KMS-11 (cell line): ENCODE results near the gene PUSL1.

Experiments
- H2AFZ ChIP-seq: fragments of 200-600 bp; sonication (generic); 2 replicates; pipeline ENCODE4 v1.6.1; 2016; ENCODE audit warnings: antibody characterized with exemption, mixed run types, low read depth
- H3K27ac ChIP-seq: fragments of 200-600 bp; sonication (generic); 2 replicates; pipeline ENCODE4 v1.6.1; 2016; ENCODE audit warnings: mild to moderate bottlenecking, mixed run types
- H3K27me3 ChIP-seq: fragments of 200-600 bp; sonication (generic); 2 replicates; pipeline ENCODE4 v1.6.1; 2017; ENCODE audit warnings: mild to moderate bottlenecking, low read depth, mixed run types, moderate library complexity; ENCODE audit not compliant: insufficient read depth
- H3K36me3 ChIP-seq: fragments of 200-600 bp; sonication (generic); 2 replicates; pipeline ENCODE4 v1.6.1; 2017; ENCODE audit warnings: mild to moderate bottlenecking, mixed run types; ENCODE audit not compliant: insufficient read depth
- H3K4me1 ChIP-seq: fragments of 200-600 bp; sonication (generic); 2 replicates; pipeline ENCODE4 v1.6.1; 2016; ENCODE audit warnings: mild to moderate bottlenecking, low read depth, mixed run types; ENCODE audit not compliant: poor library complexity, severe bottlenecking
- H3K4me2 ChIP-seq: fragments of 200-600 bp; sonication (generic); 2 replicates; pipeline ENCODE4 v1.7.0; 2016; ENCODE audit warnings: mild to moderate bottlenecking, mixed run types
- H3K4me3 ChIP-seq: fragments of 200-600 bp; sonication (generic); IDR thresholded peaks from 2 replicates; pipeline ENCODE4 v1.6.1; 2017; ENCODE audit warnings: low read depth, low read length, mixed read lengths; ENCODE audit not compliant: insufficient read depth
- H3K79me2 ChIP-seq: fragments of 200-600 bp; sonication (generic); 2 replicates; pipeline ENCODE4 v1.6.1; 2016; ENCODE audit warnings: low read depth, mixed run types; ENCODE audit not compliant: insufficient read depth
- H3K9ac ChIP-seq: fragments of 200-600 bp; sonication (generic); 2 replicates; pipeline ENCODE4 v1.6.1; 2016; ENCODE audit warnings: mild to moderate bottlenecking, mixed run types
- H4K20me1 ChIP-seq: fragments of 200-600 bp; sonication (generic); 2 replicates; pipeline ENCODE4 v1.6.1; 2016; ENCODE audit warnings: mild to moderate bottlenecking, mixed run types; ENCODE audit not compliant: insufficient read depth
- TF ChIP-seq, protein P1 (sequence below): fragments of 200-600 bp; sonication (generic); conservative IDR thresholded peaks from 2 replicates; pipeline ENCODE4 v1.6.1; 2017; ENCODE audit warnings: low read depth, mild to moderate bottlenecking, antibody characterized with exemption, low read length, moderate library complexity, mixed read lengths

Gene PUSL1, protein sequence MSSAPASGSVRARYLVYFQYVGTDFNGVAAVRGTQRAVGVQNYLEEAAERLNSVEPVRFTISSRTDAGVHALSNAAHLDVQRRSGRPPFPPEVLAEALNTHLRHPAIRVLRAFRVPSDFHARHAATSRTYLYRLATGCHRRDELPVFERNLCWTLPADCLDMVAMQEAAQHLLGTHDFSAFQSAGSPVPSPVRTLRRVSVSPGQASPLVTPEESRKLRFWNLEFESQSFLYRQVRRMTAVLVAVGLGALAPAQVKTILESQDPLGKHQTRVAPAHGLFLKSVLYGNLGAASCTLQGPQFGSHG

GRCh38 chr1:1307923-1308755 is at the start of gene PUSL1, which contains the start of gene ACAP3:
TSS of gene PUSL1 (plus strand) at chr1:1308597. CDS start at chr1:1308644, 47 bp downstream.
TSS of gene ACAP3 (minus strand) at chr1:1307930. CDS start at chr1:1307815, 115 bp downstream.
- Histone ChIP-seq H2AFZ (peak within 1 kb of the TSS; percentile 79), H3K27me3 (no peaks in the 10 kb centered on the region), H3K9ac (peak within 1 kb of the TSS; percentile 89), H3K4me3 (peak within 1 kb of the TSS; percentile 69), H3K4me2 (peak within 1 kb of the TSS; percentile 80), H4K20me1 (no peaks in the 10 kb centered on the region), H3K4me1 (peaks cover 17% of the 10 kb centered on the region), H3K79me2 (peaks cover 35% of the 10 kb centered on the region), H3K36me3 (no peaks in the 10 kb centered on the region), H3K27ac (peak within 1 kb of the TSS; percentile 87)
- TF ChIP-seq, protein P1, sequence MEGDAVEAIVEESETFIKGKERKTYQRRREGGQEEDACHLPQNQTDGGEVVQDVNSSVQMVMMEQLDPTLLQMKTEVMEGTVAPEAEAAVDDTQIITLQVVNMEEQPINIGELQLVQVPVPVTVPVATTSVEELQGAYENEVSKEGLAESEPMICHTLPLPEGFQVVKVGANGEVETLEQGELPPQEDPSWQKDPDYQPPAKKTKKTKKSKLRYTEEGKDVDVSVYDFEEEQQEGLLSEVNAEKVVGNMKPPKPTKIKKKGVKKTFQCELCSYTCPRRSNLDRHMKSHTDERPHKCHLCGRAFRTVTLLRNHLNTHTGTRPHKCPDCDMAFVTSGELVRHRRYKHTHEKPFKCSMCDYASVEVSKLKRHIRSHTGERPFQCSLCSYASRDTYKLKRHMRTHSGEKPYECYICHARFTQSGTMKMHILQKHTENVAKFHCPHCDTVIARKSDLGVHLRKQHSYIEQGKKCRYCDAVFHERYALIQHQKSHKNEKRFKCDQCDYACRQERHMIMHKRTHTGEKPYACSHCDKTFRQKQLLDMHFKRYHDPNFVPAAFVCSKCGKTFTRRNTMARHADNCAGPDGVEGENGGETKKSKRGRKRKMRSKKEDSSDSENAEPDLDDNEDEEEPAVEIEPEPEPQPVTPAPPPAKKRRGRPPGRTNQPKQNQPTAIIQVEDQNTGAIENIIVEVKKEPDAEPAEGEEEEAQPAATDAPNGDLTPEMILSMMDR = no peak

- Histone ChIP-seq H4K20me1 (no peaks in the 10 kb centered on the region), H2AFZ (no peak overlapping the region), H3K4me2 (no peak overlapping the region), H3K27me3 (no peaks in the 10 kb centered on the region), H3K79me2 (no peaks in the 10 kb centered on the region), H3K36me3 (peaks cover 7% of the 10 kb centered on the region; the same call in 1 of the 2 replicates), H3K4me1 (no peaks in the 10 kb centered on the region), H3K4me3 (no peak overlapping the region), H3K9ac (no peak overlapping the region), H3K27ac (no peak overlapping the region)
- TF ChIP-seq, protein P1 = no peak
Observed at GRCh38 chr1:1259119-1259488, 49.3 kb upstream of the PUSL1 start.

- H3K4me2 ChIP-seq = no peak overlapping the region
- H2AFZ ChIP-seq = no peak overlapping the region
- no peaks in the 10 kb centered on the region for H3K27me3 ChIP-seq
- TF ChIP-seq, protein P1 = no peak
- no peaks in the 10 kb centered on the region for H4K20me1 ChIP-seq
- H3K4me3 ChIP-seq = no peak overlapping the region
- H3K4me1 ChIP-seq = no peaks in the 10 kb centered on the region
- no peak overlapping the region for H3K27ac ChIP-seq
- no peaks in the 10 kb centered on the region; the same call in 1 of the 2 replicates for H3K79me2 ChIP-seq
- H3K36me3 ChIP-seq = peaks cover 7% of the 10 kb centered on the region; the same call in 1 of the 2 replicates
- H3K9ac ChIP-seq = no peak overlapping the region
Observed at GRCh38 chr1:1259540-1259939, 48.9 kb upstream of the PUSL1 start.

DNA sequence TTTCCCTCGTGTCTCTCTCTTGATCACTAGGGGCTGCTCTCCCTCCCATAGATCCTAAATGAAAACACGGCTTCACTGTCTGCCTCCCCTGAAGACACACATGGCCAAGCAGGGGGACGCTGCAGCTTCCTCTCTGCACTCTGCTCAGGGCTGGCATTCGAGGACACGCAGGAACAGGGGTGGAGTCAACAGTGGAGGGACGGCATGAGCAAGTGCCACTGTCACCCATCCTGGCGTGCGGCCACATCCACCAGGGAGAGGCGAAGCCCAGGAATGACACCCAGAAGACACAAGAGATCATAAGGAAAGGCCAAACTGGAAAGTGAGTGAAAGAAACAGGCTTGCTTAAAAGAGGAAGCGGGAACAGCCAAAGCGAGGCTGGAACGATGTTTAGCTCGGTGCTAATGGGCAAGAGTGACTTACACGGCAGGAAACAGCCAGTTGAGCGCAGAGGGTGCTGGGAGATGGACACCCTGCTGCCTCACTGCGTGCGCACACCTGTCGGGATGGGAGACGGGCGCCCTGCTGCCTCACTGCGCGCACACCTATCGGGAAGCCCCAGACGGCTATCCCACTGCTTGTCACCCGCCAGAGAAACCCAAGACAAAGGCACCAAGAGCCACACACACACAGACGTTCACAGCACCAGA is 48.3 kb upstream of the PUSL1 start:
- no peaks in the 10 kb centered on the region for H4K20me1 ChIP-seq
- H3K36me3 ChIP-seq = peaks cover 7% of the 10 kb centered on the region; the same call in 1 of the 2 replicates
- H3K4me3 ChIP-seq = no peak overlapping the region
- H2AFZ ChIP-seq = no peak overlapping the region
- H3K27me3 ChIP-seq = no peaks in the 10 kb centered on the region
- no peak overlapping the region for H3K4me2 ChIP-seq
- no peak overlapping the region for H3K9ac ChIP-seq
- no peaks in the 10 kb centered on the region; the same call in 1 of the 2 replicates for H3K79me2 ChIP-seq
- no peak overlapping the region for H3K27ac ChIP-seq
- H3K4me1 ChIP-seq = no peaks in the 10 kb centered on the region
- TF ChIP-seq, protein P1 = no peak
